ENCODE measurements around the gene GIPC1.

GIPC1 gene

GRCh38 chr19:14516048-14516534, 20.2 kb upstream of the GIPC1 start:
- DNase-seq (ENCODE audit: low spot score), result no peak
- peak overlapping the region; percentile 100 for H3K27ac ChIP-seq
- TF ChIP-seq, protein P1, sequence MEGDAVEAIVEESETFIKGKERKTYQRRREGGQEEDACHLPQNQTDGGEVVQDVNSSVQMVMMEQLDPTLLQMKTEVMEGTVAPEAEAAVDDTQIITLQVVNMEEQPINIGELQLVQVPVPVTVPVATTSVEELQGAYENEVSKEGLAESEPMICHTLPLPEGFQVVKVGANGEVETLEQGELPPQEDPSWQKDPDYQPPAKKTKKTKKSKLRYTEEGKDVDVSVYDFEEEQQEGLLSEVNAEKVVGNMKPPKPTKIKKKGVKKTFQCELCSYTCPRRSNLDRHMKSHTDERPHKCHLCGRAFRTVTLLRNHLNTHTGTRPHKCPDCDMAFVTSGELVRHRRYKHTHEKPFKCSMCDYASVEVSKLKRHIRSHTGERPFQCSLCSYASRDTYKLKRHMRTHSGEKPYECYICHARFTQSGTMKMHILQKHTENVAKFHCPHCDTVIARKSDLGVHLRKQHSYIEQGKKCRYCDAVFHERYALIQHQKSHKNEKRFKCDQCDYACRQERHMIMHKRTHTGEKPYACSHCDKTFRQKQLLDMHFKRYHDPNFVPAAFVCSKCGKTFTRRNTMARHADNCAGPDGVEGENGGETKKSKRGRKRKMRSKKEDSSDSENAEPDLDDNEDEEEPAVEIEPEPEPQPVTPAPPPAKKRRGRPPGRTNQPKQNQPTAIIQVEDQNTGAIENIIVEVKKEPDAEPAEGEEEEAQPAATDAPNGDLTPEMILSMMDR (conservative IDR thresholded peaks at IDR 0.05; ENCODE audit: low read depth), result no peak; the same call in 1 of the 2 replicates
- CTCF ChIA-PET, result interaction anchor here (0.5 to 1.9 kb wide), 5 partner anchors 8 to 41 kb away, joined by 3 to 7 read pairs (median 3); no protein-coding TSS in a partner anchor
- POLR2A ChIA-PET (ENCODE audit: low non-redundant PET), result interaction anchor here (0.7 to 1.8 kb wide), 2 partner anchors 16 to 34 kb away, joined by 3 to 4 read pairs; no protein-coding TSS in a partner anchor

DNA sequence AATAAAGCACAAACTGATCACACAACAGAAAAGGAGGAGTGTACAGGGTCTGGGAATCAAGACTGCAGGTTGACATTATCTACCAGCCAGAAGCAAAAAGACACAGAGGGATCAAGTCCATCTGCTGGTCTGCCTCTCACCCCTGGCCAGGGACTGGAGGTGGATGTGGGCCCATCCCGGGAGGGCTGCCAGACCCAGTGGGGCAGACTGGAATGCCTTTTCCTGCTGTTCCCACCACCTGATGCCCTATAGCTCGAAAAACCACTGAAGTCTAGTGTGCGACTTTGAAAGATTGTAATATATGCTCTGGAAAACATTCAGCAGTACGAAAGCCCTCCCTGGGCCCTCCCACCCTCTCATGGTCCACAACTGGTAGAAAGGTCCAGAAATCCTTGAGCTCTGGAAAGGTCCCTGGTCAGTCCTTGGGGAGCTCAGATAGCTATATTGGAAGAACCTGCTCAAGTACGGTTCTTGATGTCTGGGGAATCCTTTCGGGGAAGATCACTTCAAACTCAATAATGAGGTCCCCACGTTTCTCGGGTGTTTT, 19.6 kb upstream of the GIPC1 start:
- peak overlapping the region; percentile 100 for H3K27ac ChIP-seq
- CTCF ChIA-PET, result interaction anchor here (0.7 to 1.2 kb wide), 2 partner anchors 10 to 15 kb away, joined by 3 read pairs; no protein-coding TSS in a partner anchor
- POLR2A ChIA-PET (ENCODE audit: low non-redundant PET), result interaction anchor here (1.8 kb wide), 1 partner anchor 35 kb away, joined by 4 read pairs; no protein-coding TSS in a partner anchor
- DNase-seq (ENCODE audit: low spot score), result no peak
- TF ChIP-seq, protein P1 (conservative IDR thresholded peaks at IDR 0.05; ENCODE audit: low read depth), result no peak

DNA sequence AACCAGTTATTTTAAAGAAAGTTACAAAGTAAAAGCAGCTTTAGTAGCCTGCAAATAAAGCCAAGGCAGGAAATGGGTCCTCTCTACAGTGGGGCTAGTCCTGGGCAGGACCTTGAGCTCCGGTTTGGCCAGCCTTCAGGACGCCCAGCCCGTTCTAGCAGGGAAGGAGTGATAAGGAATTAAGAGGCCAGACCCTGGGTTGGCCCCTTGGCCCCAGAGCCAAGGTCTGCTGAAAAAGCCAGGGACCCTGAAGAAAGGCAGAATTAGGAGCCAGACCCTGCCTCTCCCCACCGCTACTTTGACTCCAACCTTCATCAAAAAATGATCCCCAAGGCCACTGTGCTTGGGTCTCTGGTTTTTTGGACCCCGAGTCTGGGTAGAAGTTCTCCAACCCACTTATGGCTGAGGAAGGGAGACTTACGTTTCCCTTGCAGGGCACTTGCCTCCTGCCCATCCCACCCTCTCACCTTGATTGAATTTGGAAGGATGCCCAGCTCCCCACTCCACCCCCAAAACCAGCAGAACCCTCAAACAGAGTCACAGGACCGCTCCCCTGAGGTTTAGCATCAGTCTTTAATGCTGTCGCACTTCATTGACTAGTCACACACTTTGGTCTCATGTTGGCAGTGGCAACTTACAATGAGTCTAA, 18.4 kb upstream of the GIPC1 start:
- ChIA-PET POLR2A (ENCODE audit: low non-redundant PET) (interaction anchor here (0.6 kb wide), 2 partner anchors 9 to 15 kb away, joined by 3 to 6 read pairs; no protein-coding TSS in a partner anchor), CTCF (no interaction called here)
- TF ChIP-seq, protein P1 (conservative IDR thresholded peaks at IDR 0.05; ENCODE audit: low read depth), result no peak
- peak overlapping the region; percentile 100 for H3K27ac ChIP-seq
- no peak for DNase-seq (ENCODE audit: low spot score)

DNA sequence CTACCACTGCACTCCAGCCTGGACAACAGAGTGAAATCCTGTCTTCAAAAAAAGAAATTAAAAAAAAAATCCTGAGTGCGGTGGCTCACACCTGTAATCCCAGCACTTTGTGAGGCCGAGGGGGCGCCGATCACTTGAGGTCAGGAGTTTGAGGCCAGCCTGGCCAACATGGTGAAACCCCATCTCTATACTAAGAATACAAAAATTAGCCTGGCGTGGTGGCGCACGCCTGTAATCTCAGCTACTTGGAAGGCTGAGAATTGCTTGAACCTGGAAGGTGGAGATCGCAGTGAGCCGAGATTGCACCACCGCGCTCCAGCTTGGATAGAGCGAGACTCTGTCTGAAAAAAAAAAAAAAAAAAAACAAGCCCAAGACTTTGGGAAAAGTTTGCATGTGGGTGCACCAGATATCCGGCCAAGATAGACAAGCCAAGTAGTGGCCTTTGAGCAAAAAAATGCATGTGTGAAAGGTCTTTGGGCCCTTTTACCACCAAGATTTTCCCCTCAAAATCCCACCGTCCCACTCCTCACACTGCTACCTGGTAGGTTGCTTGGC, 16.6 kb upstream of the GIPC1 start:
- TF ChIP-seq, protein P1 (conservative IDR thresholded peaks at IDR 0.05; ENCODE audit: low read depth), result no peak
- peak overlapping the region; percentile 100 for H3K27ac ChIP-seq
- no peak for DNase-seq (ENCODE audit: low spot score)
- ChIA-PET POLR2A (ENCODE audit: low non-redundant PET) (interaction anchor here (0.6 kb wide), 1 partner anchor 59 kb away, joined by 3 read pairs; no protein-coding TSS in a partner anchor), CTCF (interaction anchor here (0.5 to 0.6 kb wide), 3 partner anchors 56 to 162 kb away, joined by 3 to 6 read pairs (median 4); no protein-coding TSS in a partner anchor)

- TF ChIP-seq, protein P1 (conservative IDR thresholded peaks at IDR 0.05; ENCODE audit: low read depth), result no peak
- no peak for DNase-seq (ENCODE audit: low spot score)
- ChIA-PET POLR2A (ENCODE audit: low non-redundant PET) (no interaction called here), CTCF (interaction anchor here (0.7 kb wide), 1 partner anchor 1233 kb away, joined by 6 read pairs; no protein-coding TSS in a partner anchor)
- H3K27ac ChIP-seq, result peak overlapping the region; percentile 100
Observed at GRCh38 chr19:14511229-14511593, 15.3 kb upstream of the GIPC1 start.

All from RWPE1 (cell line).